Vagina (tissue), 2 donors: Measurements from ENCODE around the gene CACNA1S.

Experiments used
- POLR2A ChIP-seq, 2 donors: fragments of 450-650 bp; IDR thresholded peaks; one replicate each; pipeline ENCODE4 v1.6.1; 2017; ENCODE audit warnings: antibody characterized with exemption in 2 of 2, mild to moderate bottlenecking in 2 of 2, moderate library complexity in 2 of 2
- POLR2AphosphoS5 ChIP-seq, 2 donors: sonication (generic); formaldehyde crosslinking; IDR thresholded peaks; one replicate each; pipeline ENCODE4 v1.9.0; 2017; ENCODE audit warnings: antibody characterized with exemption in 2 of 2, mild to moderate bottlenecking in 2 of 2, low read depth in 1 of 2; ENCODE audit not compliant: insufficient read depth in 1 of 2
- TF ChIP-seq, protein P1 (sequence below), 3 experiments: fragments of 450-650 bp in 2 of 3; fragments of 200-600 bp in 1 of 3; sonication (generic) in 1 of 3; IDR thresholded peaks; one replicate each; pipeline ENCODE4 v1.5.1; 2017 to 2019; ENCODE audit warnings: antibody characterized with exemption in 3 of 3, mild to moderate bottlenecking in 2 of 3, moderate library complexity in 2 of 3

DNA sequence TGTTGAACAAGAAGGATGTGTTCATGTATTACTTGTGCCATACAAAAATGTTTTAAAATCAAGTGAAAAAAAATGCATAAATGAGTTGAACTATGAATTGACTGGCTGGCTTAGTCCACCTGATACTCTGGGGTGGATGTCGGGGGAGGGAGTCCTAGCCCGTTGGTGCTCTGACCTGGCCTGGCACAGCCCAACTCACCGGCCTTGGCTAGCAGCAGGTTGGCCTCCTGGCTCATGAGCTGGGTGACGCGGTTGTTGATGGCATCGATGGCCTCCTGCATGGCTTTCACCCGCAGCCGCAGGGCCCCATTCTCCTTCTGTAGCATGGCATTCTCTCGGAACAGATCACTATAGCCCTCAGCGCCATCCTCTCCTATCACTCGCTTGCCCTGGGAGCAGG lies 110.3 kb downstream of the CACNA1S start:
- TF ChIP-seq, protein P1, sequence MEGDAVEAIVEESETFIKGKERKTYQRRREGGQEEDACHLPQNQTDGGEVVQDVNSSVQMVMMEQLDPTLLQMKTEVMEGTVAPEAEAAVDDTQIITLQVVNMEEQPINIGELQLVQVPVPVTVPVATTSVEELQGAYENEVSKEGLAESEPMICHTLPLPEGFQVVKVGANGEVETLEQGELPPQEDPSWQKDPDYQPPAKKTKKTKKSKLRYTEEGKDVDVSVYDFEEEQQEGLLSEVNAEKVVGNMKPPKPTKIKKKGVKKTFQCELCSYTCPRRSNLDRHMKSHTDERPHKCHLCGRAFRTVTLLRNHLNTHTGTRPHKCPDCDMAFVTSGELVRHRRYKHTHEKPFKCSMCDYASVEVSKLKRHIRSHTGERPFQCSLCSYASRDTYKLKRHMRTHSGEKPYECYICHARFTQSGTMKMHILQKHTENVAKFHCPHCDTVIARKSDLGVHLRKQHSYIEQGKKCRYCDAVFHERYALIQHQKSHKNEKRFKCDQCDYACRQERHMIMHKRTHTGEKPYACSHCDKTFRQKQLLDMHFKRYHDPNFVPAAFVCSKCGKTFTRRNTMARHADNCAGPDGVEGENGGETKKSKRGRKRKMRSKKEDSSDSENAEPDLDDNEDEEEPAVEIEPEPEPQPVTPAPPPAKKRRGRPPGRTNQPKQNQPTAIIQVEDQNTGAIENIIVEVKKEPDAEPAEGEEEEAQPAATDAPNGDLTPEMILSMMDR (IDR thresholded peaks at IDR 0.05): no peak
- TF ChIP-seq POLR2A (IDR thresholded peaks at IDR 0.05) (no peak), POLR2AphosphoS5 (IDR thresholded peaks at IDR 0.05; ENCODE audit: insufficient read depth in 1 of 2, low read depth in 1 of 2) (no peak)
